CD14-positive monocyte (primary cell): ENCODE measurements around the gene KLF13. TPM values are rescaled to one million over a fixed set of nuclear protein-coding genes. Genes with fewer than 3 reads are reported as not detected.
A peak's percentile ranks its signal among the peaks of the same experiment; 100 is the strongest.

Source experiments
- DNase-seq, 3 donors: peaks; one replicate each; pipeline ENCODE4 v3.0.0-alpha.2; 2011 to 2022
- H2AFZ ChIP-seq: 2 replicates; pipeline ENCODE4 v1.6.0; 2012; ENCODE audit warnings: mild to moderate bottlenecking, low read depth, low read length, inconsistent platforms; ENCODE audit not compliant: insufficient read depth, poor library complexity, severe bottlenecking
- H3K27ac ChIP-seq, 2 donors: 1 replicate in 1 of 2; 2 replicates in 1 of 2; pipeline ENCODE4 v1.5.1; 2012 to 2013; ENCODE audit warnings: low read length in 2 of 2, control low read depth in 1 of 2, inconsistent platforms in 1 of 2, low read depth in 1 of 2, mild to moderate bottlenecking in 1 of 2
- H3K27me3 ChIP-seq, 2 donors: one replicate each; pipeline versions ENCODE4 v1.6.0 to v1.6.1; 2011 to 2013; ENCODE audit warnings: low read length in 2 of 2; ENCODE audit not compliant: control insufficient read depth in 2 of 2, insufficient read depth in 2 of 2
- H3K36me3 ChIP-seq, 2 donors: replicated peaks in 1 of 2; 1 replicate in 1 of 2; 2 replicates in 1 of 2; pipeline versions ENCODE4 v1.5.1 to v1.6.1; 2012 to 2013; ENCODE audit warnings: low read length in 2 of 2, control low read depth in 1 of 2, inconsistent platforms in 1 of 2, mild to moderate bottlenecking in 1 of 2; ENCODE audit not compliant: insufficient read depth in 2 of 2, control insufficient read depth in 1 of 2
- H3K4me1 ChIP-seq, 2 donors: 1 replicate in 1 of 2; 2 replicates in 1 of 2; pipeline versions ENCODE4 v1.5.1 to v1.6.1; 2012 to 2013; ENCODE audit warnings: low read length in 2 of 2, control low read depth in 1 of 2, inconsistent platforms in 1 of 2, mild to moderate bottlenecking in 1 of 2, moderate library complexity in 1 of 2; ENCODE audit not compliant: insufficient read depth in 2 of 2, control insufficient read depth in 1 of 2
- H3K4me2 ChIP-seq: replicated peaks from 2 replicates; pipeline ENCODE3; 2012; ENCODE audit warnings: low read length, moderate library complexity, mild to moderate bottlenecking; ENCODE audit not compliant: poor library complexity, severe bottlenecking; ENCODE audit errors: extremely low read depth
- H3K4me3 ChIP-seq, 3 experiments: fragments of 200-600 bp in 1 of 3; sonication (generic) in 1 of 3; replicated peaks in 1 of 3; 1 replicate in 2 of 3; 2 replicates in 1 of 3; pipeline ENCODE4 v1.5.1; 2011 to 2013; ENCODE audit warnings: low read length in 3 of 3, mild to moderate bottlenecking in 3 of 3, control low read depth in 2 of 3, low read depth in 2 of 3, inconsistent platforms in 1 of 3, moderate library complexity in 1 of 3
- H3K79me2 ChIP-seq: 2 replicates; pipeline ENCODE4 v1.6.0; 2012; ENCODE audit warnings: mild to moderate bottlenecking, control low read depth, inconsistent platforms, low read length, moderate library complexity; ENCODE audit not compliant: insufficient read depth
- H3K9ac ChIP-seq: 2 replicates; pipeline ENCODE4 v1.6.0; 2017; ENCODE audit warnings: low read length, mild to moderate bottlenecking; ENCODE audit not compliant: insufficient read depth, poor library complexity, severe bottlenecking
- H3K9me3 ChIP-seq, 2 donors: replicated peaks in 1 of 2; 1 replicate in 1 of 2; 2 replicates in 1 of 2; pipeline versions ENCODE4 v1.5.1 to v1.6.1; 2012 to 2013; ENCODE audit warnings: low read length in 2 of 2, control low read depth in 1 of 2; ENCODE audit not compliant: control insufficient read depth in 1 of 2, insufficient read depth in 1 of 2
- H4K20me1 ChIP-seq: 2 replicates; pipeline ENCODE4 v1.6.0; 2012; ENCODE audit warnings: mild to moderate bottlenecking, low read length, control low read depth, moderate library complexity; ENCODE audit not compliant: insufficient read depth
- H3K27ac Mint-ChIP-seq, 7 donors: one replicate each; pipeline ENCODE4 v1.8.0; 2020; ENCODE audit warnings: mild to moderate bottlenecking in 7 of 7, mixed read lengths in 7 of 7, moderate library complexity in 6 of 7, inconsistent platforms in 2 of 7
- H3K27me3 Mint-ChIP-seq, 3 donors: one replicate each; pipeline ENCODE4 v1.8.0; 2021 to 2022; ENCODE audit warnings: low read depth in 3 of 3, mild to moderate bottlenecking in 3 of 3, mixed read lengths in 3 of 3, moderate library complexity in 3 of 3, inconsistent platforms in 1 of 3
- H3K36me3 Mint-ChIP-seq, 2 donors: one replicate each; pipeline ENCODE4 v1.8.0; 2020; ENCODE audit warnings: mixed read lengths in 2 of 2, inconsistent platforms in 1 of 2, mild to moderate bottlenecking in 1 of 2
- H3K4me1 Mint-ChIP-seq: one replicate; pipeline ENCODE4 v1.8.0; 2020; ENCODE audit warnings: mild to moderate bottlenecking, mixed read lengths
- H3K4me3 Mint-ChIP-seq, 2 donors: one replicate each; pipeline ENCODE4 v1.8.0; 2020; ENCODE audit warnings: mild to moderate bottlenecking in 2 of 2, mixed read lengths in 2 of 2, moderate library complexity in 1 of 2
- H3K9me3 Mint-ChIP-seq, 7 donors: one replicate each; pipeline ENCODE4 v1.8.0; 2020 to 2022; ENCODE audit warnings: mixed read lengths in 7 of 7, mild to moderate bottlenecking in 6 of 7, moderate library complexity in 6 of 7, inconsistent platforms in 2 of 7
- WGBS: methylation state at CpG from one replicate; pipeline ENCODE4 v1.1.5; 2013; ENCODE audit warnings: missing lambda C conversion rate; ENCODE audit not compliant: insufficient coverage; 5-methylcytosine and 5-hydroxymethylcytosine counted together
- intact Hi-C, 2 donors: fragments of 100-400 bp; cut with micrococcal nuclease; formaldehyde crosslinking; loops; one replicate each; pipeline versions ENCODE4 v1.15.0 to v1.15.1; 2023
- polyA plus RNA-seq, 3 donors: library from polyadenylated mRNA; depleted of rRNA in 1 of 3; unstranded in 2 of 3; stranded (reverse) in 1 of 3; fragments of 300-500 nt in 2 of 3; fragments of >200 nt in 1 of 3; fragmentation: Illumina TruSeq in 2 of 3; gene quantifications; 1 replicate in 2 of 3; 2 replicates in 1 of 3; pipeline ENCODE4 v1.2.3, GENCODE V29; 2012 to 2021
- TF ChIP-seq, protein P1 (sequence below): fragments of 200-600 bp; IDR thresholded peaks from one replicate; pipeline ENCODE4 v1.8.0; 2022; ENCODE audit warnings: antibody characterized with exemption, mild to moderate bottlenecking

KLF13 gene
- polyA plus RNA-seq, 3 donors = 22.5 to 121 (median 28.0) TPM

GRCh38 chr15:31328969-31329639 lies 2.5 kb downstream of the KLF13 start:
- TF ChIP-seq, protein P1, sequence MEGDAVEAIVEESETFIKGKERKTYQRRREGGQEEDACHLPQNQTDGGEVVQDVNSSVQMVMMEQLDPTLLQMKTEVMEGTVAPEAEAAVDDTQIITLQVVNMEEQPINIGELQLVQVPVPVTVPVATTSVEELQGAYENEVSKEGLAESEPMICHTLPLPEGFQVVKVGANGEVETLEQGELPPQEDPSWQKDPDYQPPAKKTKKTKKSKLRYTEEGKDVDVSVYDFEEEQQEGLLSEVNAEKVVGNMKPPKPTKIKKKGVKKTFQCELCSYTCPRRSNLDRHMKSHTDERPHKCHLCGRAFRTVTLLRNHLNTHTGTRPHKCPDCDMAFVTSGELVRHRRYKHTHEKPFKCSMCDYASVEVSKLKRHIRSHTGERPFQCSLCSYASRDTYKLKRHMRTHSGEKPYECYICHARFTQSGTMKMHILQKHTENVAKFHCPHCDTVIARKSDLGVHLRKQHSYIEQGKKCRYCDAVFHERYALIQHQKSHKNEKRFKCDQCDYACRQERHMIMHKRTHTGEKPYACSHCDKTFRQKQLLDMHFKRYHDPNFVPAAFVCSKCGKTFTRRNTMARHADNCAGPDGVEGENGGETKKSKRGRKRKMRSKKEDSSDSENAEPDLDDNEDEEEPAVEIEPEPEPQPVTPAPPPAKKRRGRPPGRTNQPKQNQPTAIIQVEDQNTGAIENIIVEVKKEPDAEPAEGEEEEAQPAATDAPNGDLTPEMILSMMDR = no peak
- peak overlapping the region; percentile 89 to 95 (median 93) for H3K27ac Mint-ChIP-seq
- Histone ChIP-seq H3K36me3 (peaks cover 8 to 16% of the 10 kb centered on the region in 2 donors), H3K4me1 (peaks cover 64 to 69% of the 10 kb centered on the region in 2 donors), H3K9ac (peak overlapping the region; percentile 86), H3K4me3 (peak overlapping the region; percentile 86 to 99 (median 97)), H3K9me3 (no peaks in the 10 kb centered on the region), H3K79me2 (peaks cover 92% of the 10 kb centered on the region), H3K4me2 (peak overlapping the region; percentile 94), H3K27ac (peak overlapping the region; percentile 71 to 91), H4K20me1 (peaks cover 62% of the 10 kb centered on the region), H2AFZ (no peak overlapping the region), H3K27me3 (no peaks in the 10 kb centered on the region)
- H3K27me3 Mint-ChIP-seq = peaks cover 0 to 1% (median 0%) of the 10 kb centered on the region in 3 donors
- H3K36me3 Mint-ChIP-seq = peaks cover 15 to 23% of the 10 kb centered on the region in 2 donors
- intact Hi-C loops = loop anchor here (1.0 to 5.0 kb wide), 6 partner anchors 33 to 337 kb away; partner anchors contain the start of gene MTMR10 (in 1 of the 2)
- WGBS = 27% methylated on average over 23 of the region's 29 CpGs
- peaks cover 67% of the 10 kb centered on the region for H3K4me1 Mint-ChIP-seq
- H3K9me3 Mint-ChIP-seq = no peaks in the 10 kb centered on the region
- no peak for DNase-seq
- H3K4me3 Mint-ChIP-seq = peak overlapping the region; percentile 90 to 94

GRCh38 chr15:31329640-31330010 lies 3.0 kb downstream of the KLF13 start:
- TF ChIP-seq, protein P1 = no peak
- peak overlapping the region; percentile 90 to 94 for H3K4me3 Mint-ChIP-seq
- 75% methylated on average over 15 of the region's 15 CpGs for WGBS
- no peaks in the 10 kb centered on the region for H3K9me3 Mint-ChIP-seq
- Histone ChIP-seq H3K9ac (peak overlapping the region; percentile 86), H3K27me3 (no peaks in the 10 kb centered on the region), H3K9me3 (no peaks in the 10 kb centered on the region), H3K27ac (peak overlapping the region in 1 of 2 donors; percentile 91), H3K4me1 (peaks cover 62 to 69% of the 10 kb centered on the region in 2 donors), H3K36me3 (peaks cover 8 to 16% of the 10 kb centered on the region in 2 donors), H4K20me1 (peaks cover 67% of the 10 kb centered on the region), H3K79me2 (peaks cover 94% of the 10 kb centered on the region), H3K4me2 (peak overlapping the region; percentile 94), H2AFZ (no peak overlapping the region), H3K4me3 (peak overlapping the region; percentile 86 to 99 (median 97))
- intact Hi-C loops = loop anchor here (5.0 kb wide), 5 partner anchors 33 to 337 kb away; partner anchors contain the start of gene MTMR10 (in 1 of the 2)
- H3K4me1 Mint-ChIP-seq = peaks cover 67% of the 10 kb centered on the region
- H3K36me3 Mint-ChIP-seq = peaks cover 15 to 22% of the 10 kb centered on the region in 2 donors
- H3K27ac Mint-ChIP-seq = peak overlapping the region; percentile 72 to 93 (median 89)
- DNase-seq = no peak
- peaks cover 0 to 2% (median 0%) of the 10 kb centered on the region in 3 donors for H3K27me3 Mint-ChIP-seq
